ENCODE data around the gene WDR11.
A peak's percentile ranks its signal among the peaks of the same experiment; 100 is the strongest.

The WDR11 gene, protein sequence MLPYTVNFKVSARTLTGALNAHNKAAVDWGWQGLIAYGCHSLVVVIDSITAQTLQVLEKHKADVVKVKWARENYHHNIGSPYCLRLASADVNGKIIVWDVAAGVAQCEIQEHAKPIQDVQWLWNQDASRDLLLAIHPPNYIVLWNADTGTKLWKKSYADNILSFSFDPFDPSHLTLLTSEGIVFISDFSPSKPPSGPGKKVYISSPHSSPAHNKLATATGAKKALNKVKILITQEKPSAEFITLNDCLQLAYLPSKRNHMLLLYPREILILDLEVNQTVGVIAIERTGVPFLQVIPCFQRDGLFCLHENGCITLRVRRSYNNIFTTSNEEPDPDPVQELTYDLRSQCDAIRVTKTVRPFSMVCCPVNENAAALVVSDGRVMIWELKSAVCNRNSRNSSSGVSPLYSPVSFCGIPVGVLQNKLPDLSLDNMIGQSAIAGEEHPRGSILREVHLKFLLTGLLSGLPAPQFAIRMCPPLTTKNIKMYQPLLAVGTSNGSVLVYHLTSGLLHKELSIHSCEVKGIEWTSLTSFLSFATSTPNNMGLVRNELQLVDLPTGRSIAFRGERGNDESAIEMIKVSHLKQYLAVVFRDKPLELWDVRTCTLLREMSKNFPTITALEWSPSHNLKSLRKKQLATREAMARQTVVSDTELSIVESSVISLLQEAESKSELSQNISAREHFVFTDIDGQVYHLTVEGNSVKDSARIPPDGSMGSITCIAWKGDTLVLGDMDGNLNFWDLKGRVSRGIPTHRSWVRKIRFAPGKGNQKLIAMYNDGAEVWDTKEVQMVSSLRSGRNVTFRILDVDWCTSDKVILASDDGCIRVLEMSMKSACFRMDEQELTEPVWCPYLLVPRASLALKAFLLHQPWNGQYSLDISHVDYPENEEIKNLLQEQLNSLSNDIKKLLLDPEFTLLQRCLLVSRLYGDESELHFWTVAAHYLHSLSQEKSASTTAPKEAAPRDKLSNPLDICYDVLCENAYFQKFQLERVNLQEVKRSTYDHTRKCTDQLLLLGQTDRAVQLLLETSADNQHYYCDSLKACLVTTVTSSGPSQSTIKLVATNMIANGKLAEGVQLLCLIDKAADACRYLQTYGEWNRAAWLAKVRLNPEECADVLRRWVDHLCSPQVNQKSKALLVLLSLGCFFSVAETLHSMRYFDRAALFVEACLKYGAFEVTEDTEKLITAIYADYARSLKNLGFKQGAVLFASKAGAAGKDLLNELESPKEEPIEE

DNA sequence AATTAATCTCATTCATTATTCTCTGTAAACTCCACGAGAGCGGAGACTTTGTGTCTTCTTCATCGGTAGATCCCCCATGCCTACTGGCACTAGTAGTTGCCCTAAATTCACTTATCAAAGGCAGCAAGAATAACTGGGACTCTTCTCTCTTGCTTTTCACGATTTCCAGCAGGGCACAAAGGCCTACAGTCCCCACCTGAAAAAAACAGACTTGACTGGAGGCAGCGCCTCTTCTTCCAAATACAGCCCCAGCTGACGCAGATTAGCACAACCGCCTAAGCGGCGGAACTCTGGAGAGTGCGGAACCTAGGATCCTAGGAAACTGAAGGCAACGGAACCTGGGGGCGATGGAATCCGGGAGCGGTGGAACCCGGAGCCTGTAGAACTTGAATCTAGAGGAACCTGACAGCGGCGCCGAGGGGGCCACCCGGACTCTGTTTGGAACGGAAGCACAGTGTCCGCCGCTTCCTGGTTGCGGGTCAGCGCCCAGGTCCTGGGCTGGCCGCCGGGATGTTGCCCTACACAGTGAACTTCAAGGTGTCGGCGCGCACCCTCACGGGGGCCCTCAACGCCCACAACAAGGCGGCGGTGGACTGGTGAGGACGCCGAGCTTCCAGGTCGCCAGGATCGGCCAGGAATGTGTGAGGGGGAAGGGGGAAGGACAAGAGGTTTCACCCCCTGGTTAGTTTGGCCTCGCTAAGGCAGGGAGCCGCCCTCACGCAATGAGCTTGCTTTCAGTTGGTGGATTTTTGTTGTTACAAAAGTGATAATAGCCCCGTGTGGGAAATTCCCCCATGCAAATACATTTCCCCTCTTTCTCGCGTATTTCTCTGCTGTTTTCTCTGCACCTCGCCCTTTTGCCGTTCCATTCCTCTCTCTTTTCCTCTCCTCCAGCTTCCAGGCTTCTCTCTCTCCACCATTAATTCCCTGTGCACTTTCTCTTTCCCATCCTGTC is at the start of gene WDR11:
WDR11 (plus strand) TSS at position 452 of the 955 bp plus-strand sequence; CDS start at position 511, 59 bp downstream.
- peak; percentile 95 for DNase-seq (ENCODE audit: low read depth in 2 of 2)
- TF ChIP-seq, protein P1, sequence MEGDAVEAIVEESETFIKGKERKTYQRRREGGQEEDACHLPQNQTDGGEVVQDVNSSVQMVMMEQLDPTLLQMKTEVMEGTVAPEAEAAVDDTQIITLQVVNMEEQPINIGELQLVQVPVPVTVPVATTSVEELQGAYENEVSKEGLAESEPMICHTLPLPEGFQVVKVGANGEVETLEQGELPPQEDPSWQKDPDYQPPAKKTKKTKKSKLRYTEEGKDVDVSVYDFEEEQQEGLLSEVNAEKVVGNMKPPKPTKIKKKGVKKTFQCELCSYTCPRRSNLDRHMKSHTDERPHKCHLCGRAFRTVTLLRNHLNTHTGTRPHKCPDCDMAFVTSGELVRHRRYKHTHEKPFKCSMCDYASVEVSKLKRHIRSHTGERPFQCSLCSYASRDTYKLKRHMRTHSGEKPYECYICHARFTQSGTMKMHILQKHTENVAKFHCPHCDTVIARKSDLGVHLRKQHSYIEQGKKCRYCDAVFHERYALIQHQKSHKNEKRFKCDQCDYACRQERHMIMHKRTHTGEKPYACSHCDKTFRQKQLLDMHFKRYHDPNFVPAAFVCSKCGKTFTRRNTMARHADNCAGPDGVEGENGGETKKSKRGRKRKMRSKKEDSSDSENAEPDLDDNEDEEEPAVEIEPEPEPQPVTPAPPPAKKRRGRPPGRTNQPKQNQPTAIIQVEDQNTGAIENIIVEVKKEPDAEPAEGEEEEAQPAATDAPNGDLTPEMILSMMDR (IDR thresholded peaks at IDR 0.05; ENCODE audit: low read depth, low read length) = no peak
- H3K4me3 ChIP-seq (replicated peaks in 1 of 2; ENCODE audit: low read depth in 2 of 2, low read length in 2 of 2) = peak within 1 kb of the TSS; percentile 76 to 93

DNA sequence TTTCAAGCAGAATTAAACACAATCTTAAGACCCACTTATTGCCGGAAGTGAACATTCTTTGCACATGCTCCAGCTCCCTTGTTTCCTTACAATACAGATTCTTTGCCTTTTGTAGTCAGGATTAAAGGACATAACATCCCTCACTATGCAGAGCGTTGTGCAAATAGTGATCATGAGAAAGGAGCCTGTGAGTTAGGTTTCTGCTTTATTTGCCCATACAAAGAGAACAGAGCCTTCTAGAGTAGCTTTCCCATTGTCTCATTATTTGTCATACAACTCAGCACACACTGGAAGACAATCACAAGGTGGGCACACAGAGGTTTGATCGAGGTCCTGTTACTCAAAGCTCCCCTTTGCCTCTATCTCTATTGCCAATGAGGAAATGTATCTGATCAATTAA is 48.2 kb upstream of the WDR11 start:
- DNase-seq (ENCODE audit: low read depth in 2 of 2) = no peak
- no peak overlapping the region for H3K4me3 ChIP-seq (replicated peaks in 1 of 2; ENCODE audit: low read depth in 2 of 2, low read length in 2 of 2)
- TF ChIP-seq, protein P1 (IDR thresholded peaks at IDR 0.05; ENCODE audit: low read depth, low read length) = no peak

DNA sequence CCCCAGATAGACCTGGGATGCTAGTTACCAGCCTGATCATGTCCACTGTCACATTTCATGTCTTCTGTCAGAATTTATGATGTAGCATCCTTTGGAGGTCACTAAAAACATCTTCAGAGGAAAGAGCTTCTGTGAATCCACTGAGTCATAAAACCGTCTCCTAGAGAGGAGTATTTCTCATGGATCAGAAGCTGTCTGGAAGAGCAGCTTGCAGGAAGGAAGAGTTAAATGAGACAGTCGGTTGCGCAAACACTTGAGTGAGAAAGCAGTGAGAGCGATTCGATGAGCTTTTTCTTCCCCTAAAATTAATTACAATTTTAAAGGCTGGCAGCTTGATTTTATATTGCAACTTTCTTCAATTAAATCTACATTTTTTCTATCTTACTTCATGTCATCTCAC is 47.2 kb upstream of the WDR11 start:
- no peak for DNase-seq (ENCODE audit: low read depth in 2 of 2)
- TF ChIP-seq, protein P1 (IDR thresholded peaks at IDR 0.05; ENCODE audit: low read depth, low read length) = no peak
- H3K4me3 ChIP-seq (replicated peaks in 1 of 2; ENCODE audit: low read depth in 2 of 2, low read length in 2 of 2) = no peak overlapping the region

DNA sequence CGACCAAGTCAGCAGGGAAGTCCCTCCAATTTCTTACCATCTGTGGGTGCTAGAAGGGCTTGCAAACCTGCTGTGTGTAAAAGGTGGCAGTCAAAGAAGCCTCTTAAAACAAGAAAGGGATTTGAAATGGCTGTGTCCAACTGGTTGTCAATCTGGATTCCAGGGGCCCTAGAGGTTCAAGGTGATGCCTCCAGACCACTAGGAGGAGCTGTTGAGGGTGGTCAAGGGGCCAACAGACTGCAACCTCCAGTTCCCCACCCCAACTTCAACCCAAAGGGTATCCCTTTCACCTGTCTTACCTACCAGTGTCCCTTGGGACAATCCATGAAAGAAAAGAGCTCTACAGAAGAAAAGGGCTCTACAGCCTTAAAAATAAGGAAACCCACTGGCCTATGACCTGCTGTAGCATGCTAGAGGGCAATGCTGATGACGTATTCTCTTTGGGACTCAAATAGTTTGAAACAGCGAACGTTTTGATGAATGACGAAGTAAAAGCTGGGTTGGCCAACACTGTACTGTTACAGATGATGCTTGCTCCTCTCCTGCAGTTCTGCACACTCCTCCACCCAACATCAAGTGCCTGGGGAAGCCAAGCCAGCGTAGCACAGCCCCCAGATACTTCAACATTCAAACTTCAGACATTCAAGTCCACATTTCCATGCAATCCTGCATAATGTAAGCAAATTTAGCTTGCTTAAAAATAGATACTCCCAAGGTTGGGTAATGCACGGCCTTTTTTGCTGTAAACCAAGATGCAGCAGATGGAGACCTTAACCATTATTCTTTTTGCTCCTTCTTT is 45.9 kb upstream of the WDR11 start:
- TF ChIP-seq, protein P1 (IDR thresholded peaks at IDR 0.05; ENCODE audit: low read depth, low read length) = no peak
- H3K4me3 ChIP-seq (replicated peaks in 1 of 2; ENCODE audit: low read depth in 2 of 2, low read length in 2 of 2) = no peak overlapping the region
- no peak for DNase-seq (ENCODE audit: low read depth in 2 of 2)

DNA sequence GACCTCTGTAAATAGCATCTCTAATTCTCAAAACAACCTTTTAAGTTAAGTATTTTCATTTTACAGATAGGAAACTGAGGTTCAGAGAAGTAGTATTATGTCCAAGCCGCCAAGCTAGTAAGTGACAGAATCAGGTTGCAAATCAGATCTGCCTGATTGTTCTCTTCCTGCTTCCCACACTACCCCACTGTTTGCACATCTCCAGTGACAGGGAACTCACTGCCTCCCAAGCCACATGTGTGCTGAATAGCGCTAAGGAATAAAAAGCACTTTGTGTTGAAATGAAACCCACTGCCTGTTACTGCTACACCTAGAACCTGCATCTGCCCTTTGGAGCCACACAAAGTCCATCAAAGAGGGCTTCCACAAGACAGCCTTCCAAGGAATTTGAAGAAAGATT is 45.1 kb upstream of the WDR11 start:
- TF ChIP-seq, protein P1 (IDR thresholded peaks at IDR 0.05; ENCODE audit: low read depth, low read length) = no peak
- no peak for DNase-seq (ENCODE audit: low read depth in 2 of 2)
- H3K4me3 ChIP-seq (replicated peaks in 1 of 2; ENCODE audit: low read depth in 2 of 2, low read length in 2 of 2) = no peak overlapping the region

All from cardiac fibroblast (primary cell).